Chondrocyte (in vitro differentiated cells): ENCODE measurements around the gene TMCC2. TPM values are rescaled to one million over a fixed set of nuclear protein-coding genes. Genes with fewer than 3 reads are reported as not detected.

Experiments
- DNase-seq: peaks from one replicate; pipeline ENCODE4 v3.0.0; 2021; ENCODE audit warnings: mixed read lengths, low spot score
- H3K27ac Mint-ChIP-seq: one replicate; pipeline ENCODE4 v1.8.0; 2021; ENCODE audit warnings: mild to moderate bottlenecking, moderate library complexity, mixed read lengths; ENCODE audit not compliant: unreplicated experiment
- H3K27me3 Mint-ChIP-seq: 2 replicates; pipeline ENCODE4 v1.8.0; 2021; ENCODE audit warnings: low read depth, mixed read lengths
- H3K36me3 Mint-ChIP-seq: 2 replicates; pipeline ENCODE4 v1.8.0; 2021; ENCODE audit warnings: low read depth, mixed read lengths
- H3K4me1 Mint-ChIP-seq: 2 replicates; pipeline ENCODE4 v1.8.0; 2021; ENCODE audit warnings: low read depth, mild to moderate bottlenecking, mixed read lengths
- H3K4me3 Mint-ChIP-seq: one replicate; pipeline ENCODE4 v1.8.0; 2021; ENCODE audit warnings: mild to moderate bottlenecking, moderate library complexity, mixed read lengths; ENCODE audit not compliant: unreplicated experiment
- H3K9me3 Mint-ChIP-seq: 2 replicates; pipeline ENCODE4 v1.8.0; 2021; ENCODE audit warnings: low read depth, mixed read lengths
- total RNA-seq: library from RNA; stranded (reverse); gene quantifications from 3 replicates; pipeline ENCODE4 v1.2.1, GENCODE V29; 2021
- TF ChIP-seq, protein P1 (sequence below): fragments of 200-600 bp; sonication (generic); IDR thresholded peaks from 2 replicates; pipeline ENCODE4 v1.5.0; 2021; ENCODE audit warnings: antibody characterized with exemption, mild to moderate bottlenecking, moderate library complexity

The TMCC2 gene
- total RNA-seq, 1 donor from 2014 or later, result 4.8 TPM

DNA sequence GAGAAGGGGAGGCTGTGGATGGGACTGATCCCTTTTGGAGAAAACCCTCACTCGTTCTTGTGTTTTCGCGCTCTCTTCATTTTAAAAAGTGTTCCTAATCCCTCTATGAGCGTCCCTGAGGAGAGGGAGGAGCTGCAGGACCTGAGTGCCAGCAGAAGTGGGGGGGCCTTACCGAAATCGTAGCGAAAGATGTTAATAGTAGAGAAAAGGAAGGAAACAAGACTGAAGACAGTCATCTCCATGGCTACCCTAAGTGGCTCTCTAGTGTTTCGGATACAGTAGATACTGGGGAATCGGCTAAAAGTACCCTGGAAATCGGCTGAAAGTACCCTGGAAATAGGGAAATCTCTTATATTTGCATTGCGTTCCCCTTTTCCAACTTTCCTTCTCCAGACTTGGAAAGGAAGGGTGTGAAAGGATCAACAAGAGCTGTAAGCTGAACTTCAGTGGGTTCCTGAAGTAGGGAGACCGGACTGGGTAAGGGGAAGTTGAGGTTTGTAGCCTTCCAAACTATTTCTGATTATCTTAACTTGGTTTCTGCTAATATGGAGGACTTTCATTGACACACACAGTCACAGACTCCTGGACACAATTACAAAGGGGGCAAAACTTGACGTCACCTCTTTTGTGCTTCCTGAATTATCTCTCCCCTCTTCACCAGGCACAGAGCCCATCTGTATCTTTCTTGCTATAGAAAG lies 15.8 kb upstream of the TMCC2 start:
- DNase-seq, result no peak
- Mint-ChIP-seq H3K9me3 (no peaks in the 10 kb centered on the region), H3K4me1 (peaks cover 14% of the 10 kb centered on the region), H3K36me3 (no peaks in the 10 kb centered on the region), H3K27ac (peak overlapping the region; percentile 95), H3K27me3 (peaks cover 6% of the 10 kb centered on the region), H3K4me3 (peak overlapping the region; percentile 95)
- TF ChIP-seq, protein P1, sequence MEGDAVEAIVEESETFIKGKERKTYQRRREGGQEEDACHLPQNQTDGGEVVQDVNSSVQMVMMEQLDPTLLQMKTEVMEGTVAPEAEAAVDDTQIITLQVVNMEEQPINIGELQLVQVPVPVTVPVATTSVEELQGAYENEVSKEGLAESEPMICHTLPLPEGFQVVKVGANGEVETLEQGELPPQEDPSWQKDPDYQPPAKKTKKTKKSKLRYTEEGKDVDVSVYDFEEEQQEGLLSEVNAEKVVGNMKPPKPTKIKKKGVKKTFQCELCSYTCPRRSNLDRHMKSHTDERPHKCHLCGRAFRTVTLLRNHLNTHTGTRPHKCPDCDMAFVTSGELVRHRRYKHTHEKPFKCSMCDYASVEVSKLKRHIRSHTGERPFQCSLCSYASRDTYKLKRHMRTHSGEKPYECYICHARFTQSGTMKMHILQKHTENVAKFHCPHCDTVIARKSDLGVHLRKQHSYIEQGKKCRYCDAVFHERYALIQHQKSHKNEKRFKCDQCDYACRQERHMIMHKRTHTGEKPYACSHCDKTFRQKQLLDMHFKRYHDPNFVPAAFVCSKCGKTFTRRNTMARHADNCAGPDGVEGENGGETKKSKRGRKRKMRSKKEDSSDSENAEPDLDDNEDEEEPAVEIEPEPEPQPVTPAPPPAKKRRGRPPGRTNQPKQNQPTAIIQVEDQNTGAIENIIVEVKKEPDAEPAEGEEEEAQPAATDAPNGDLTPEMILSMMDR, result no peak

DNA sequence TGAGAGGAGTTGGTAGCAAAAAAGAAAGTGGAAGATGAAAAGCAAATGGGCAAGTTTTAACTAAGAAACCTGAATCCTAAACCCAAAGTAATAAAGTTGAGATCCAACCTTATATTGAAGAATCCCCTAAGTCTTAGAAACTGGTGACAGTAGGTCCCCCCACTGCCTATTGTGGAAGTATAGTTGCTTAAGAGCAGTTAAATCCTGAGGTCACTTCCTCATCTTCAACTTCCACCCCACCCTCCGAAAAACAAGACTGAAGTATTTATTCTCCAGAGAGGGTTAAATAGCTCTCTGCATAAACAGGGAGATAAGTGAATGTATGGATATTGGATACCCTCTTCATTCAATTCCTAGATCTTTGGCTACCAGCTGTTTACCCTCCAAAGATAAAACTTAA lies 13.0 kb upstream of the TMCC2 start:
- H3K27me3 Mint-ChIP-seq, result peaks cover 6% of the 10 kb centered on the region
- H3K36me3 Mint-ChIP-seq, result no peaks in the 10 kb centered on the region
- no peak overlapping the region for H3K27ac Mint-ChIP-seq
- TF ChIP-seq, protein P1, result no peak
- H3K4me3 Mint-ChIP-seq, result no peak overlapping the region
- no peaks in the 10 kb centered on the region for H3K9me3 Mint-ChIP-seq
- H3K4me1 Mint-ChIP-seq, result peaks cover 13% of the 10 kb centered on the region
- no peak for DNase-seq

DNA sequence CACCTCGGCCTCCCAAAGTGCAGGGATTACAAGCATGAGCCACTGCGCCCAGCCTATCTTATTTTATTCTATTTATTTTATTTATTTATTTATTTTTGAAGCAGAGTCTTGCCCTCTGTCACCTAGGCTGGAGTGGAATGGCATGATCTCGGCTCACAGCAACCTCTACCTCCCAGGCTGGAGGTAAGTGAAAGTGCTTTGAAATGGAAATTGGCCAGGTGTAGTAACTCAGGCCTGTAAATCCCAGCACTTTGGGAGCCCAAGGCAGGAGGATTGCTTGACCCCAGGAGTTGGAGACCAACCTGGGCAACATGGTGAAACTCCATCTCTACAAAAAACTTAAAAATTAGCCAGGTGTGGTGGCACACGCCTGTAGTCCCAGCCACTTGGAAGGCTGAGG lies 11.2 kb upstream of the TMCC2 start:
- Mint-ChIP-seq H3K4me1 (peaks cover 4% of the 10 kb centered on the region), H3K27me3 (peaks cover 6% of the 10 kb centered on the region), H3K4me3 (no peak overlapping the region), H3K9me3 (no peaks in the 10 kb centered on the region), H3K36me3 (no peaks in the 10 kb centered on the region), H3K27ac (no peak overlapping the region)
- TF ChIP-seq, protein P1, result no peak
- no peak for DNase-seq

DNA sequence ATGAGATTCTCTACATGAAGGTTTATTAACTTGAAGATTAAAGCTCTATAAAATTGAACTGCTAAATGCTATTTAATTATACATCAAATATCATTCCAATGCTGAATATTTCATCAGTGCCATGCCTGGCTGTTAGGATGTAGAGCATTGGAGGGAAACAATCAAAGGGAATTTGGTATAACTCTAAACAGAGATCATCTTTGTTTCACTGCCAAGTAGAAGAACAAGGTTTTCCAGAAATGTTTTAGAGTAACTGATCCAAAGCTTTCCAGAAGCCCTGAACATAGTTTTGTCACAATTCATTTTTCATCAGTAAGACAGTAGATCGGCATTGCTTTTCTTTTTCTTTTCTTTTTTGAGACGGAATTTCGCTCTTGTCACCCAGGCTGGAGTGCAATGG lies 10.3 kb upstream of the TMCC2 start:
- Mint-ChIP-seq H3K4me1 (no peaks in the 10 kb centered on the region), H3K36me3 (no peaks in the 10 kb centered on the region), H3K9me3 (no peaks in the 10 kb centered on the region), H3K27ac (no peak overlapping the region), H3K27me3 (peaks cover 6% of the 10 kb centered on the region), H3K4me3 (no peak overlapping the region)
- no peak for DNase-seq
- TF ChIP-seq, protein P1, result no peak

DNA sequence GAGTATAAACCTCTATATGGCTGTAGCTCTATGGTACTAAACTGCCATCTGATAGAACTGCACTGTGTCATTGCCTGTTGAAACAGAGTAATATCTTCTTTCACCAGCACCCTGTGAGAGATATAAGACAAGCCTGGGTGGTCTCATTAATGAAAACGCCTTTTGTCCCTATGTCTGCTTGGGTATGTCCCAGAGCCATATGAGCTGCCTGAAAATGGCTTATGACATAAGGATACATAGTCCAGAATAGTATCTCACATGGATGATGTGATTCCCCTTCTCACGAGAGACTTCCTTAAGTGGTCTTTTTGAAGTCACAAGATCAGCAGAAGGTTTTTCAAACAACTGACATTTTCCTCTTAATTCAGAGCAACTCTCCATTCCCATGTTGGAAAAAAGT lies 7.3 kb upstream of the TMCC2 start:
- Mint-ChIP-seq H3K9me3 (no peaks in the 10 kb centered on the region), H3K27me3 (peaks cover 2% of the 10 kb centered on the region), H3K36me3 (no peaks in the 10 kb centered on the region), H3K4me1 (peaks cover 3% of the 10 kb centered on the region), H3K27ac (no peak overlapping the region), H3K4me3 (no peak overlapping the region)
- TF ChIP-seq, protein P1, result no peak
- no peak for DNase-seq
